Natural killer cell (primary cell): Measurements from ENCODE around the gene YARS1. TPM values are rescaled to one million over a fixed set of nuclear protein-coding genes. Genes with fewer than 3 reads are reported as not detected.

ENCODE experiments used
- ATAC-seq, 3 donors: fragments of 150-1000 bp in 2 of 3; fragments of 200-7000 bp in 1 of 3; cut with Tn5 transposase; 1 replicate in 1 of 3; 2 replicates in 2 of 3; pipeline ENCODE4 v1.10.0; 2021; ENCODE audit warnings: mild to moderate bottlenecking in 2 of 3, moderate library complexity in 2 of 3
- DNase-seq, 2 donors: peaks; one replicate each; pipeline versions ENCODE4 v3.0.0 to v3.0.0-alpha.2; 2013 to 2021; ENCODE audit warnings: mixed read lengths in 1 of 2
- H3K27ac ChIP-seq: one replicate; pipeline ENCODE4 v1.5.1; 2013; ENCODE audit warnings: mild to moderate bottlenecking, low read length
- H3K27me3 ChIP-seq: one replicate; pipeline ENCODE4 v1.6.1; 2013; ENCODE audit warnings: low read length; ENCODE audit not compliant: control insufficient read depth, insufficient read depth
- H3K36me3 ChIP-seq: one replicate; pipeline ENCODE4 v1.6.1; 2013; ENCODE audit warnings: low read length; ENCODE audit not compliant: control insufficient read depth, insufficient read depth
- H3K4me1 ChIP-seq: one replicate; pipeline ENCODE4 v1.6.1; 2013; ENCODE audit warnings: low read length; ENCODE audit not compliant: control insufficient read depth, insufficient read depth
- H3K4me3 ChIP-seq: one replicate; pipeline ENCODE4 v1.5.1; 2013; ENCODE audit warnings: low read length
- H3K9me3 ChIP-seq: one replicate; pipeline ENCODE4 v1.6.1; 2013; ENCODE audit warnings: low read length; ENCODE audit not compliant: control insufficient read depth, insufficient read depth
- H3K27ac Mint-ChIP-seq, 2 donors: one replicate each; pipeline ENCODE4 v1.8.0; 2022; ENCODE audit warnings: mild to moderate bottlenecking in 2 of 2, mixed read lengths in 2 of 2, moderate library complexity in 1 of 2
- H3K27me3 Mint-ChIP-seq, 2 donors: one replicate each; pipeline ENCODE4 v1.8.0; 2022; ENCODE audit warnings: low read depth in 2 of 2, mixed read lengths in 2 of 2
- H3K36me3 Mint-ChIP-seq: one replicate; pipeline ENCODE4 v1.8.0; 2022; ENCODE audit warnings: mixed read lengths
- H3K4me1 Mint-ChIP-seq, 2 donors: one replicate each; pipeline ENCODE4 v1.8.0; 2022; ENCODE audit warnings: mixed read lengths in 2 of 2
- H3K4me3 Mint-ChIP-seq: one replicate; pipeline ENCODE4 v1.8.0; 2022; ENCODE audit warnings: mild to moderate bottlenecking, moderate library complexity, mixed read lengths
- H3K9me3 Mint-ChIP-seq, 2 donors: one replicate each; pipeline ENCODE4 v1.8.0; 2022; ENCODE audit warnings: mixed read lengths in 2 of 2
- CTCF ChIP-seq: fragments of 200-600 bp; IDR thresholded peaks from one replicate; pipeline ENCODE4 v1.8.0; 2022; ENCODE audit warnings: antibody characterized with exemption
- whole genome bisulfite sequencing: methylation state at CpG from one replicate; pipeline ENCODE4 v1.1.7; 2013; ENCODE audit warnings: missing lambda C conversion rate; ENCODE audit not compliant: insufficient coverage; 5-methylcytosine and 5-hydroxymethylcytosine counted together
- intact Hi-C: fragments of 100-400 bp; cut with micrococcal nuclease; formaldehyde crosslinking; loops from one replicate; pipeline ENCODE4 v1.14.2; 2022
- total RNA-seq, 4 donors: library from RNA; stranded (reverse); fragments of 120-200 nt in 1 of 4; gene quantifications; one replicate each; pipeline versions ENCODE4 v1.2.3 to v1.2.4, GENCODE V29; 2013 to 2022

The YARS1 gene
- total RNA-seq, 3 donors from 2014 or later (not counting 1 experiment from before 2014, with no cell fraction given): 163 to 223 (median 197) TPM

GRCh38 chr1:32767156-32767555 lies 50.0 kb downstream of the YARS1 start:
- H3K27me3 ChIP-seq: no peaks in the 10 kb centered on the region
- no peak for ATAC-seq
- Mint-ChIP-seq H3K27me3 (no peaks in the 10 kb centered on the region), H3K4me1 (no peaks in the 10 kb centered on the region), H3K27ac (no peak overlapping the region), H3K9me3 (no peaks in the 10 kb centered on the region), H3K36me3 (no peaks in the 10 kb centered on the region), H3K4me3 (no peak overlapping the region)
- no peaks in the 10 kb centered on the region for H3K36me3 ChIP-seq
- no peaks in the 10 kb centered on the region for H3K9me3 ChIP-seq
- H3K4me1 ChIP-seq: no peaks in the 10 kb centered on the region
- H3K4me3 ChIP-seq: no peak overlapping the region
- 88% methylated on average over 8 of the region's 8 CpGs for WGBS
- DNase-seq: no peak
- no peak for TF ChIP-seq CTCF
- intact Hi-C loops: no loop called here
- H3K27ac ChIP-seq: no peak overlapping the region

- Histone ChIP-seq H3K9me3 (no peaks in the 10 kb centered on the region), H3K27me3 (no peaks in the 10 kb centered on the region), H3K4me3 (no peak overlapping the region), H3K27ac (no peak overlapping the region), H3K4me1 (no peaks in the 10 kb centered on the region), H3K36me3 (no peaks in the 10 kb centered on the region)
- no peaks in the 10 kb centered on the region for H3K36me3 Mint-ChIP-seq
- no peaks in the 10 kb centered on the region for H3K27me3 Mint-ChIP-seq
- intact Hi-C loops: no loop called here
- no peak overlapping the region for H3K4me3 Mint-ChIP-seq
- no peaks in the 10 kb centered on the region for H3K4me1 Mint-ChIP-seq
- DNase-seq (no peak), ATAC-seq (no peak)
- TF ChIP-seq CTCF: no peak
- WGBS: 70% methylated on average over 7 of the region's 7 CpGs
- no peaks in the 10 kb centered on the region for H3K9me3 Mint-ChIP-seq
- H3K27ac Mint-ChIP-seq: no peak overlapping the region
These were observed 50.7 kb downstream of the YARS1 start for GRCh38 chr1:32766328-32766972.

GRCh38 chr1:32765570-32766327 lies 51.4 kb downstream of the YARS1 start:
- Histone ChIP-seq H3K9me3 (no peaks in the 10 kb centered on the region), H3K36me3 (no peaks in the 10 kb centered on the region), H3K4me1 (no peaks in the 10 kb centered on the region), H3K27me3 (no peaks in the 10 kb centered on the region), H3K27ac (no peak overlapping the region), H3K4me3 (no peak overlapping the region)
- no peak overlapping the region for H3K4me3 Mint-ChIP-seq
- DNase-seq: no peak
- H3K36me3 Mint-ChIP-seq: no peaks in the 10 kb centered on the region
- TF ChIP-seq CTCF: no peak
- intact Hi-C loops: no loop called here
- WGBS: 90% methylated on average over 24 of the region's 27 CpGs
- no peaks in the 10 kb centered on the region for H3K4me1 Mint-ChIP-seq
- no peaks in the 10 kb centered on the region for H3K27me3 Mint-ChIP-seq
- H3K9me3 Mint-ChIP-seq: no peaks in the 10 kb centered on the region
- no peak for ATAC-seq
- H3K27ac Mint-ChIP-seq: no peak overlapping the region
